MM.1S (cell line): ENCODE measurements around the gene TDRD12.

ENCODE experiments used
- CTCF ChIP-seq: fragments of 300-600 bp; sonication (generic); IDR thresholded peaks from 2 replicates; pipeline ENCODE4 v1.5.1; 2016; ENCODE audit warnings: antibody characterized with exemption, low read length, mixed read lengths
- EZH2 ChIP-seq: fragments of 300-600 bp; sonication (generic); optimal IDR thresholded peaks from 2 replicates; pipeline ENCODE3; 2017; ENCODE audit warnings: low read depth, mild to moderate bottlenecking, antibody characterized with exemption, low read length, mixed read lengths

- TF ChIP-seq CTCF, result no peak
- TF ChIP-seq EZH2, result no peak
Measured at GRCh38 chr19:32743447-32743846, 23.9 kb downstream of the TDRD12 start.
